HTERT RPE-1 (cell line): Measurements from ENCODE around the gene MAP2K5.

Source experiments
- in situ Hi-C: fragments of 300-500 bp; cut with MboI; formaldehyde crosslinking; loops from 4 replicates; pipeline ENCODE4 v1.14.3; 2020; ENCODE audit warnings: low sequenced_read_pairs

MAP2K5 gene

DNA sequence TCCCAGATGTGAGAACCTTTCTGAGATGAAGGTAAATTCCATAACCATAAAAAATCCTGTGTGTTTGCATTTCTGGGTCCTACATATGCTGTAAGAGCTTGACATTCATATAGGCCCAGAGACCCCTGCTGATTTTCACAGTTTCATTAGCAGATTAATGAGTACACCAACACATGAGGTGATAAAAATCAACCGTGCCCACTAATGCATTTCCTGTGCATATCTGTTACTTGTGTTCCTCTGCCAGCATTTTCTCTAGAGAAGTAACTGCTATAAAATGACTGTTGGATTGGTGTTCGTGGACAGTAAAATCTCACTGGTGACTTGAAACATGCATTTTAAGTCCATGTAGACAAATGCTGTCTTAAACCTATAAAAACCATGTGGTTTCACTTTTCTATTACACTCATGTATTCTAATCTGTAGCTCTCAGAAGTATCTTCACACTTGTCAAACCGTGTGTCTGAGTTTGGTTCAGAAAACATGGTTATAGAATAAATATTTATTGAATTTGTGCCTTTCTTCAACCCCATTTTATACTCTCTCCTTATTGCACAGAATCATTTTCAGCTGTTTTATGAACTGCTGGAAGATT lies 14.6 kb downstream of the MAP2K5 start:
- in situ Hi-C loops: no loop called here

DNA sequence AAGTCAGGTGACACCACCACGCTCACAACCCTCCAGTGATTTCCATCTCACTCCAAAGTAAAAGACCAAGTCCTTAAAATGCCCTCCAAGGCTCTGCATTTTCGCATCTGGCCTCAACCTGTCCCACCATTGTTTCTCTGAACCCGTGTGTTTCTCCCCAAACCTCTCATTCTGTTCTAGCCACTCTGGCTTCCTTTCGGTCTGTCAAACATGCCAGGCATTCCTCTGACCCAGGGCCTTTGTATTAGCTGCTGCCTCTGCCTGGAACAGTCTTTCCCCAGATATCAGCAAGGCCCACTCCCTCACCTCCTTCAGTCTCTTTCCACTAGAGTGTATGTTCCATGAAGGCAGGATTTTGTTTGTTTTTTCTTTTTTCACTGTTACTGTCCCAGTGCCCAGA lies 16.0 kb downstream of the MAP2K5 start:
- in situ Hi-C loops: no loop called here

DNA sequence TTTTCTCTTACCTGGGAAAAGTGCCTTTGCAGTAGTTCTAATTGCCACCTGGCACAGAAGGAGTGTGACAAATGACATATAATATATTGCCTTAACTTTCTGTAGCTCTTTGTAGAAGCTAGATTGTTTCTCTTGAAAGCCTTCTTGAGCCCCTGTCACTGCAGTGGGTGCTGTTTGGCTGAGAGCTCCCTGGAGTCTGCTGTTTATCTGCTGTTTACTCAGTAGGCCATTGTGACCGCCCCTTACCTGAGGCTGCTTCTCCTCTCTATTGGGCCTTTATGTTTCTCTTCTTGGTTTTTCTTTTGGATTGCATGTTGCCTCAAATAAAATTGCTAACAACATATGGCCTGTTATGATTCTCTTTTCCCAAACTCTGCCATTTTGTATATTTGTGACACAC lies 16.7 kb downstream of the MAP2K5 start:
- in situ Hi-C loops: no loop called here

DNA sequence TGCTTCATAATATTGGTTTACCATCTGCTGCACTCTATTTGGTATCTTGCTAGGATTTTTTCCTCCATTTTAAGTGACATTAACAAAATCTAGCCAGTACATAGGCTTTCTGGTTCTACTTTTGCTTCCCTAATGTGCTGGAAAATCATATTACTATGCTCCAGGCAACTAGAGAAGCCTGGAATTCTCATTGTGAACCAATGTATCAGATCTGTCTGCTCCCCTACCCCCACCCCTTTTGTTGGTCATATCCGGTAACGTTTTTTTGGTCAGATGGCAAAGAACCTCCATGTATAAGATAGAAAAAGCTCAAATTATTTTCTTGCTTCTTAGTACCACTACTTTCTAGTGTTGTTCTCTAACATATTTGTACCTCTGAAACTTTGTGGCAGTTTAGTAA lies 17.1 kb downstream of the MAP2K5 start:
- in situ Hi-C loops: no loop called here

DNA sequence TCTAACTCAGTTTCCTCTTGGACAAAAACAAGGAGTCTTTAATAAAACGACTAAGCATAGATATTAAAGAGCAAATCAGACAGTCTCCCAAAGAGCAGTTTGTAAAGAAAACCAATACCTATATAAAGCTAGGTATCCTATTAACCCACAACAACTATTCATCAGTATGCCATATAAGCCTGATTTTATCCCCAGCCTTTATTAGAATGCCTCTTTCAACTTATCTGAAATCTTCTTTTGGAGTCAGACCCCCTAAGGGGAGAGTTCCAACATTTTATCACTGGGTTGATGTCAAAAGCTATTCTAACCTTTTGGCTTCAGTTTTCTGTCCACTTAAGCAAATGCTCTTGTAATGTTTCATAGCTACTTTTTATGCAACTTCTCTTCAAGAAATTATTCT lies 17.8 kb downstream of the MAP2K5 start:
- in situ Hi-C loops: no loop called here

DNA sequence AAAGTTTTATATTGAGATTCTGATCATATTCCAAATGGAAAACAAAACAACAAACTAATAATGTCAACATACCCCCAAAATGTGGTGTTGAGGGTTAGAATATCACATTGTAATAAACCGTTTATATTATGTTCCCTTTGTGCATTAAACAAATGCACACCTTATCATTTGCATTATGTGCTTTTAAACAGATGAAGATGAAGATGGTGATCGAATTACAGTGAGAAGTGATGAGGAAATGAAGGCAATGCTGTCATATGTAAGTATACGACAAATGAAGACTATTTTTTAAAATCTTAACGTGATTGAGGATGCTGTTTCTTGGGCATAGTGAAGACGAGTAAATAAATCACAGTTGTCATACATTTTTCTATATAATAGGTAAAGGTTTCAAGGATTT lies 20.6 kb downstream of the MAP2K5 start:
- in situ Hi-C loops: no loop called here

DNA sequence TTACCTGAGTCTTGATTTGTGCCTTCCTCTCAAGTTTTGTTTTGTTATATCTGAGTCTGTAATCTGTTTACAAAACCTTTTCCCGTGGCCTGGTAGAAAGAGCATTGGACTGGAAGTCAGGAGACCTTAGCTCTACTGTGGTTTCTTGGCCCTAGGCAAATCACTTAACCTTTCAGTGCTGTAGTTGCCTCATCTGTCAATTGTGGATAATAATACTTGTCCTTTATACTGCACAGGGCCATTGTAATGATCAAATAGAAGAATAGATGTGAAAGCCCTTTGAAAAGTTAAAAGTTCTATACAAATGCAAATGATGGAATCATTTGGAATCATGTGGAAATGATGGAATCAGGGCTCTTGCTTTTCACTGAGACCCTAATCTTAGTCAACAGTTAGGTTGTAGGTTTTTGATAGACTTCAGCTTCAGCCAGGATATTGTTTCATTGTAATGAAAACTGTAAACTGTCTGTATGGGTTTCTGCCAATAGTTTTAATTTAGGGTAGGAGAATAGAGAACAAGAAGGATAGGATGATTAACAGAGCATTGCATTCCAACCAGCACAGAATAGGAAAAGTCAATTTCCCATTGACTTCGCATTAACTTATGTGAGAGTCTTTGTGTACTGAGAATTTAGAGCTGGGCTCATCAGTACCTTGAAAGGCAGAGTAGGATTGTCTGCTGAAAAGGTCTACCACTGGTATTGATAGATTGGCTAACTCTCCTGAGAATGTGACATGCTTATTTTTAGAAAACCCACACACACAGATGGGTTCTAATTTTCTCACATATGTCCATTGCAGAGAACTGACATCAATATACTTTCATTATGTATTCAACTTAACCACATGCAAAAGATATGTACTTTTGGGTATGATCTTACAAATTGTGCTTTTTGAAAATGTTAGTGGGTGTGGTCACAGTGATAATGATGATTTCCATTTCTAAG lies 21.8 kb downstream of the MAP2K5 start:
- in situ Hi-C loops: no loop called here

DNA sequence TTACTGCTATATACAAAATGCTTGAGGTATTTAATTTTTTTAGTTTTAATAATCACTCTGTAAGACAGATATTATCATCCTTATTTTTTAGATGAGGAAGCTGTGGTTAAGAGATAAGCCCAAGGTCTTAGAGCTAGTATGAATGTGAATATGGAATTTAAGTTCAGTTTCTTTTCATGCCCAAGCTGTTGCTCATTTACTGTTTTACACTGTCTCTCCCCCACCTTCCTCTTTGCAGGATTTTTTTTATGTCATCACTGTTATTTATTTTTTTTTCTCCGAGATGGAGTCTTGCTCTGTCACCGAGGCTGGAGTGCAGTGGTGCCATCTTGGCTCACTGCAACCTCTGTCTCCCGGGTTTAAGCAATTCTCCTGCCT lies 22.5 kb downstream of the MAP2K5 start:
- in situ Hi-C loops: no loop called here

DNA sequence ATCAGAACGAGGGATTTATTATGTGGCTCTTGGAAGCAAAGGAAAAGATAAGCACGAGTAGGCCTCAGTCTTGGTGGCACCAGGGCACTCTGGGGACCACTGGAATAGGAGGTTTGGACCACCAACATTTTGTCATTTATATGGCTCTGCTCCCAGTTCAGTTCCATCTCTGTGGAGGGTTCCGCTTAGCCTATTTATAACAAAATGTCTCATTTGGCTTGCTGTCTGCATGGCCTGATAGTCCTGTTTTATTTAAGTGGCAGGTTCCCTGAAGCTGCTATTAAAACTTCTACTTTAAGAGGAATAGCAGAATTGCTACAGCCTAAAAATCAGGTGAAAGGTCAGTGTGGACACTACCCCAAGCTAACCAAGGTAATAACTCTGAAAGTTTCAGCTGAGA lies 27.2 kb downstream of the MAP2K5 start:
- in situ Hi-C loops: no loop called here

DNA sequence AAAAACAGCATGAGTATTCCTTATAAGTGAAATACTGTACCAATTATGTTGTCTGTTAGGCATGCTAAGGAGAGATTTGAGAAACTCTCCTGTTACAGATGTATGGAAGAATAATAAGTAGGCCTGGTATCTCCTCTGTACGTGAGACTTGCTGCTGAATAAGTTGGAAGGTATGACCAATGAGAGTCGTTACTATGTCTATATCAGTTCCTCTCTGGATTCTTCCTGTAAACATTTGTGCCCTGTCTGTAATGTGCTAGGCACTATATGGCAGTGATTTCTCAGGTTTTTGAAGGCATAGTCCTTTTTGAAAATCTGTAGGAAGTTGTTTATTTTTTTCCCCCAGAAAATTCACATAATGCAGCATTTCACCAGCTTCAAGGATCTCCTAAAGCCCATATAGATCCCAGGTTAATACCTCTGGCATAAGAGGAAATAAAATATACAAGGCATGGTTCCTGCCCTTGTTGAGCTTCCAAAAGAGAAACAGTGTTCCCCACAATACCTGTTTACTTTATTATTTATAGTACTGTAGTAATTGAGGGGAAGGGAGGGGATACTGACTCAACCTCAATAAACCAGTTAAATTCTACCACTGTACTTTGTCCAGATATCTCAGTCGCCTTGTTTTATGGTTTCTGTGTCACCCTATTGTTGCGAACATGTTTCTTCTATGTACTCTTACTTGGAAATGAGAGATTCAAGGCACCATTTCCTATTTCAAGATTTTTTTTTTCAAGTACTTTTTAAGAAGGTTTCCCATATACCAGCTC lies 28.6 kb downstream of the MAP2K5 start:
- in situ Hi-C loops: no loop called here

DNA sequence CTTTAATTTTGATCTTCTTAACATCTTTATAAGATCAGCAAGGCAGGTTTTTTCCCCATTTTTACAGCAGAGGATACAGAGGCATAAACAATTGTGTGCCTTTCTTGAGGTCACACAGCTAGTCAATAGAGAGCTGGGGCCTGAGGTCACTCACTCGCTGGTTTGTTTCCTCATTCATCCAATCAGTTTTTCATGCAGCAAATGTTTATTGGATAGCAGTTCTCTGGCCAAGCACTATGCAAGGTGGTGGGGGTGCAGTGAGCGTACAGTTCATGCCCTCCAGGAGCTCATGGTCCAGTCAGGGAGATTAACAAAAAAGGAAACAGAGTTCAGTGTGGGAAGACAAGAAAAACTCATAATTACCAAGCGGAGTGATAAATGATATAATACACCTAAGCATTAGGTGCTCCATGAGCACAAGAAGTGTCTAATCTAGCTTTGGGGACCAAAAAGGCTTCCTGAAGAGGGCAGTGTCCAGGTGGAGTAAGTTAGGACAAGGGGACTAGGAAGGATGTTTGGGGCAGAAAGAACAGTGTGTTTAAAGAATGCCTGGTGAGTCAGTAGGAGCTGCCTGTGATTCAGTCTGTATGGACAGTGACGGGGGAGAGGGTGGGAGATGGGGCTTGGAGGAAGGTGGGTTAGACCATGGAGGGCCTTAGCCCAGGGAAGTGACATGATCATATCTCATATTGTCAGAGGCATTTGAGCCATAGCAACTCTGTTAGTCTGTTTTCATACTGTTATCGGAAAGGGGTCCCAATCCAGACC lies 29.3 kb downstream of the MAP2K5 start:
- in situ Hi-C loops: no loop called here

DNA sequence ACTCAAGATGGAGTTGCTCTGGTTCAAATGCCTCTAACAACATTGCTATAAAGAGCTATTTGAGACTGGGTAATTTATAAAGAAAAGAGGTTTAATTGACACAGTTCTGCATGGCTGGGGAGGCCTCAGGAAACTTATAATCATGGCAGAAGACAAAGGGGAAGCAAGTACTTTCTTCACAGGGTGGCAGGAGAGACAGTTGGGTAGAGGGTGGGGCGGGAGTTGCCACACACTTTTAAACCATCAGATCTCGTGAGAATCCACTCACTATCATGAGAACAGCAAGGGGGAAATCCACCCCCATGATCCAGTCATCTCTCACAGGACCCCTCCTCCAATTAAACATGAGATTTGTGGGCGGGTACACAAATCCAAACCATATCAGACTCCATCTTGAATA lies 30.7 kb downstream of the MAP2K5 start:
- in situ Hi-C loops: no loop called here

DNA sequence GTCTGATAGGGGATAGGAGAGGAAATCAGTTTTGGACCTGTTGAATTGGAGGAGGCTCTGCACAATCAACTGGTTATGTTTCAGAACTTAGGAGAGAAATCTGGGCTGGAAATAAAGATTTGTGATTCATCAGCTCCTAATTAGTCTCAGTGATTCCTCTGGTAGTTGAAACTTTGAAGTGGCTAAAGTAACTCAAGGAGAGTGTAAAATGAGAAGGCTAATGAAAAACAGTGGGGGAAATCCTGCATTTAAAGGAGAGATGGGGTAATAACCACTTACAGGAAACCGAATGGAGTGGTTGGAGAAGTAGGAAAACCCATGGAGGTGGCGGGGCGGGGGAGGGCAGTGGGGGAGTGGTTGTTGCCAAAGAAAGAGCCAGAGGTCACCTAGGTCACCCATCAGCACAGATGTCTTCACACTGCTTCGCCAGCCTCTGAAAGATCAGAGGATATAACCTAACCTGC lies 32.6 kb downstream of the MAP2K5 start:
- in situ Hi-C loops: no loop called here

DNA sequence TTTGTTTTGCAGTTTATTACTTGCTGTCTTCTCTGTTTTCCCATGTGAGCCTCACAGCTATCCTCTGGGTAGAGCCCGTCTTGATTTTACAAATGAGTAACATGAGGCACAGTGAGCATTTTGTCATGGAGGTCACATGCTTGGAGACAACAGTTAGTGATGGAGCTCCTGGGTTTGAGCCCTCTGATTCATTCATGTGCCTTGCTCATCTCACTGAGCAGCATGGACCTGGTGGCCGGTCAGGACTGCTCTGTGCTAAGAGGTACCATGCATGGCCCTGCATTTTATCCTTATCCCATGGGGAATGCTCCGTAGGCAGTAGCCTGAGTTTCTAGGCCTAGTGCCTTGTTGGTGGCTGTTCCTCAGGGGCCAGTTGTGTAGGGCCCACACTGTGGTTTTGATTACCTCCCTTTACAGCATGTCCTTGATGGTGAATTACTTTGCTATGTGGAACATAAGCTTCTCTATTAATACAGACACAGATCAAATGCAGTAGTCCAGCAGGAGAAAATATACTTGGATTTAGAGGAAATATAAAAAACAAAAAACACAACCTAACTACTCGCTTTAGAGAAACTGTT lies 35.6 kb downstream of the MAP2K5 start:
- in situ Hi-C loops: no loop called here

DNA sequence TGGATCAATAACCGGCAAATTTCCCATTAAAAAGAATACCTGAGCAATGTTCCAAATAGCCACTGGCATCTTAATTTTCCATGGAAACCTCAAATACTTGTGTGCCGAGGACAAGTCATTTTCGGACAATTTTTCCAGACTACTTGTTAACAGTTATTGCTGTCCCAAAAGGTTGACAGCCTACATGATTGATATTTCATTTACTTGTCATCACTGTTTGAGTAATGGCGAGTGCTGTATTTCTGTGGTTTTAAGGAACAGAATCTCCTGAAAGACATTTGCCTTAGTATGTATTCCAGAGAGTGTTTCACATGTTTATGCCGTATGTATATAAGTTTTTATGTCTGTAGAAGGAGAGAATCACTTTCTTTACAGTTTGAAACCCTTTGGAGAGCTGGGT lies 36.7 kb downstream of the MAP2K5 start:
- in situ Hi-C loops: no loop called here

DNA sequence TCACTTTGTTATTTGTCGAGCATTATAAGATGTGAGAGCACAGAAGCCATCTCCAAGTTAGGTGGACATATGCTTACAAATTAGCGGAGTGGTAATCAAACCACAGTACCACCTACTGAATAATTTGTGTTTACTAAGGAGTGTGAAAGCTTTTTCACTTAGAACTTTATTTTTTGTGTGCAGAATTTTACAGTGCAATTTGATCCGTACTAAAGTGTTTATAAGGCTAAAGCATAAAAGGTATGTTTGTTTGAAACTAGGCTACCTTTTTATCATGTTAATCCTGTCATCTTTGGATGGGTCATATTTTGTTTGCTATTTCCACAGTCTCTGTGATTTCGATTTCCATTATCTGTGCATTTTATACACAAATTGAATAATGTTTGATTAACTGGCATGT lies 37.5 kb downstream of the MAP2K5 start:
- in situ Hi-C loops: no loop called here

DNA sequence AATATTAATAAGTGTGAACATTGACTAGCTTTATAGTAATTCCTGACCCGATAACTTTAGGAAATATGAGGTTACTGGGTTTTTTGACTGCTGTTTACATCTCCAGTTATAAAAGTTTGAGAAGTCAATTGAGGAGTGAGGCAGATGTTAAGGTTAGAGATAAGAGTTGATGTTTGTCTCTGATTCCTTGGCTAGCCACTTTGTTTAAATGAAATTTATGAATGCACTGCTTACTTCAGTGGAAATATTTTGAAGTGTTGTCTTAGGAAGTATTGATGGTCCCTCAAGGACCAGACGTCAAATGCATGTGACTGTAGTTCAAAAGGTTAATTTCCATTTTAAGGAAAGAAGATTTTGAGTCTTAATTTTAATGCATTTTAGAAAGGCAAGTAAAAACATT lies 41.7 kb downstream of the MAP2K5 start:
- in situ Hi-C loops: no loop called here

DNA sequence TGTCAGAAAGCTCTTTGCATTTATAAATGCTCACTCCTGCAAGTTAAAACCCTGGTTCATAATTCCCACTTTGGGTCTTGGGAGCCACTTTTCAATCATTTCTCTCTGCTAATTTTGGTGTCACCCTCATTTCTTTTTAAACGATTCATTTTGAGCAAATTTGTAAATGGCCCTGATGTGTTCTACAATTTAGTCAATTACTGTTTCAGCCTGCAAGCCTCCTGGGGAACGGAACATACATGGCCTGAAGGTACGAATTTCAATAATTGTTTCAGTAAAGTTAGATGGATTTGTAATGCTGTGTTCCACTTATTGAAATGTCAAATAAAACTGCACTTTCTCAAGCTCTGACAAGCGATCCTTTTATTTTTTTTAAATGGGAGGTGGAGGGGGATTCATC lies 43.2 kb downstream of the MAP2K5 start:
- in situ Hi-C loops: no loop called here

DNA sequence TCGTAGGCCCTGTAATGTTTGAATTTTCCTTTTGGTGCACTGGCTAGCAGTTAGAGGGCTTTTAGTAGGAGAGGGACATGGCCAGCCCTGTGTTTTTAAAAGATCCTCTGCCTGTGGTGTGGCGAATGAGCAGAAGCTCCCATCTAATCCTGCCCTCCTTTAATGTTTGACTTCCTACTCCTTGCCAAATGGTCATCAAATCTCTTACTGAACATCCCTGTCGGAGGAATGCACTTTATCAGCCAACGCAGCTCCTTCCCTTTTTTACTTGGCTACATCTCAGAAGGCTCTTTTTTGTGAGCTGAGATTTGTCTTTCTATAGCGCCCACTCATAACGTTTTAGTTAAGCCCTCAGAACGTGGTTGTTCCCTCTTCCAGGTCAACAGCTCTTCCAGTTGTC lies 44.8 kb downstream of the MAP2K5 start:
- in situ Hi-C loops: no loop called here

DNA sequence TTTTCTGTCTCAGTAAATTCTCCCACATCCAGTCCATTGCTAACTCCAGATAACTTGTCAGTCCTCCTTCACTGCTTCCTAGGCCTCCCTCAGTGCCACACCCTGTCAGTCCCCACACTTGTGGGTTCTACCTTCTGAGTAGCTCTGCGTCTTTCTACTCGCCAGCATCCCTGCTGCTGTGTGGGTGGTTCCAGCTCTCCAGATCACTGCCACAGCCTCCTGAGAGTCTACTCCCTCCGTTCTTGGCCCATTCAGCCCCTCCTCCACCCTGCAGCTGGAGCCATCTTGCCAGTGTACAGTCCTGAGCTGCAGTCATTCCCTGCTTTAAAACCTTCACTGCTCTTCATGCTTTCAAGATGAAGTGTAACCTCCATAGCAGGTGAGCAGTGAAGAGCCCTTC lies 45.3 kb downstream of the MAP2K5 start:
- in situ Hi-C loops: no loop called here

DNA sequence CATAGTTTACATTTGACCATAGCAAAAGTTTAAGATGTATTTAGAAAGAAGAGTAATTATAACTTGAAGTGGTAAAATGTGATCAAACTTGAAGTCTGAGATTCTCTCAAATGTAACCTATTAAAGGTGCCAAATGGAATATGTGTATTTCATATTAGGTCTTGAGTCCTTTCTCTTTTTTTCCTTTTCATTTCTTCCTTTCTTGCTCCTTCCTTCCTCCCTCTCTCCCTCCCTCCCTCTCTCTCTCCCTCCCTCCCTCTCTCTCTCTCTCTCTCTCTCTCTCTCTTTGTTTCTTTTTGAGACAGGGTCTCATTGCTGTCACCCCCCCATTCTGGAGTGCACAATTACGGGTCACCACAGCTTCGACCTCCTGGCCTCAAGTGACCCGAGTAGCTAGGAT lies 47.7 kb downstream of the MAP2K5 start:
- in situ Hi-C loops: no loop called here
